Measurements from ENCODE around the gene PCGF5. TPM values are rescaled to one million over a fixed set of nuclear protein-coding genes. Genes with fewer than 3 reads are reported as not detected.

Gene PCGF5
- polyA plus RNA-seq, 1 experiment = 13.8 TPM

DNA sequence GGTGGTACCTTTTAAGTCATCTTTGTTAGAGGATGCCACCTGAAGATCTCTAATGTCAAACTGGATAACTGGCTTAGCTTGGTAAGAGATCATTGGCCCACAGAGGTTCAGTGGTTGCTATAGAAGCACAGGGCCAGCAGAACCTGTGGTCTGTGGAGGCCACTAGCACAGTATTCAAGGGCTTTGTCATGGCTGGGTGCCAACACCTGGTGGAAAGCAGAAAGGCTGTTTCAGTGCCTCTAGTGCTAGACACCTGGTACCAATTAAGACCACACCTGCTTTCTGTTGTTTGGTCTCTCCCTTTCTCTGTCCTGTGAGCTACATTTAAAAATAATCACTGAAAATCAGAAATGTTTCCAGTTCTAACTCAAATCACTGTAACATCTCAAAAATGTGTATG is 10.0 kb upstream of the PCGF5 start:
- CTCF ChIA-PET = no interaction called here
- Histone ChIP-seq H3K4me3 (ENCODE audit: low read depth, low read length) (no peak overlapping the region), H3K27me3 (ENCODE audit: control insufficient read depth, insufficient read depth, low read length) (no peaks in the 10 kb centered on the region), H3K9me3 (ENCODE audit: control insufficient read depth, insufficient read depth, low read length) (no peaks in the 10 kb centered on the region), H3K27ac (ENCODE audit: low read depth, low read length) (no peak overlapping the region)
- POLR2A ChIA-PET = interaction anchor here (0.6 kb wide), 1 partner anchor 28 kb away, joined by 5 read pairs; no protein-coding TSS in a partner anchor
- no peak for DNase-seq (ENCODE audit: low read depth, low spot score)
- TF ChIP-seq, protein P1, sequence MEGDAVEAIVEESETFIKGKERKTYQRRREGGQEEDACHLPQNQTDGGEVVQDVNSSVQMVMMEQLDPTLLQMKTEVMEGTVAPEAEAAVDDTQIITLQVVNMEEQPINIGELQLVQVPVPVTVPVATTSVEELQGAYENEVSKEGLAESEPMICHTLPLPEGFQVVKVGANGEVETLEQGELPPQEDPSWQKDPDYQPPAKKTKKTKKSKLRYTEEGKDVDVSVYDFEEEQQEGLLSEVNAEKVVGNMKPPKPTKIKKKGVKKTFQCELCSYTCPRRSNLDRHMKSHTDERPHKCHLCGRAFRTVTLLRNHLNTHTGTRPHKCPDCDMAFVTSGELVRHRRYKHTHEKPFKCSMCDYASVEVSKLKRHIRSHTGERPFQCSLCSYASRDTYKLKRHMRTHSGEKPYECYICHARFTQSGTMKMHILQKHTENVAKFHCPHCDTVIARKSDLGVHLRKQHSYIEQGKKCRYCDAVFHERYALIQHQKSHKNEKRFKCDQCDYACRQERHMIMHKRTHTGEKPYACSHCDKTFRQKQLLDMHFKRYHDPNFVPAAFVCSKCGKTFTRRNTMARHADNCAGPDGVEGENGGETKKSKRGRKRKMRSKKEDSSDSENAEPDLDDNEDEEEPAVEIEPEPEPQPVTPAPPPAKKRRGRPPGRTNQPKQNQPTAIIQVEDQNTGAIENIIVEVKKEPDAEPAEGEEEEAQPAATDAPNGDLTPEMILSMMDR (IDR thresholded peaks at IDR 0.05; ENCODE audit: low read depth, low read length) = no peak

DNA sequence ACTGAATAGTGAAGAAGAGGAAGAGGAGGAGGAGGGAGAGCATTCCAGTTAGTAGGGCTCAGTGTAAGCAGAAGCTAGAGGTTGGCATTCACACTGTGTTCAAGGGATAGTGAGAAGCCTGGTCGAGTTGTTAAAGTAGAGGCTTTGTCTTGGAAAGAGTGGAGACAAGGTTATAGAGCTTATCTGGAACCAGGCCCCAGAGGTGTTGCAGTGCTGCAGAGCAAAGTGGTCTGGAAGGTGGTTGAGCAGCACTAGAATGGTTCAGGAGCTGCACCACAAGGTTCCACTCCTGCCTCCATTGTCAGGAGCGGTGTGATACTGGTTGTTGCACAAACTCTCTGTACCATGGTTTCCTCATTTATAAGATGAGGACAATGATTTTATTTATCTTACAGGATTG is 8.8 kb upstream of the PCGF5 start:
- Histone ChIP-seq H3K4me3 (ENCODE audit: low read depth, low read length) (no peak overlapping the region), H3K27ac (ENCODE audit: low read depth, low read length) (no peak overlapping the region), H3K9me3 (ENCODE audit: control insufficient read depth, insufficient read depth, low read length) (no peaks in the 10 kb centered on the region), H3K27me3 (ENCODE audit: control insufficient read depth, insufficient read depth, low read length) (no peaks in the 10 kb centered on the region)
- TF ChIP-seq, protein P1 (IDR thresholded peaks at IDR 0.05; ENCODE audit: low read depth, low read length) = no peak
- no peak for DNase-seq (ENCODE audit: low read depth, low spot score)
- CTCF ChIA-PET = interaction anchor here (1.6 kb wide), 1 partner anchor 39 kb away, joined by 3 read pairs; no protein-coding TSS in a partner anchor
- POLR2A ChIA-PET = no interaction called here

DNA sequence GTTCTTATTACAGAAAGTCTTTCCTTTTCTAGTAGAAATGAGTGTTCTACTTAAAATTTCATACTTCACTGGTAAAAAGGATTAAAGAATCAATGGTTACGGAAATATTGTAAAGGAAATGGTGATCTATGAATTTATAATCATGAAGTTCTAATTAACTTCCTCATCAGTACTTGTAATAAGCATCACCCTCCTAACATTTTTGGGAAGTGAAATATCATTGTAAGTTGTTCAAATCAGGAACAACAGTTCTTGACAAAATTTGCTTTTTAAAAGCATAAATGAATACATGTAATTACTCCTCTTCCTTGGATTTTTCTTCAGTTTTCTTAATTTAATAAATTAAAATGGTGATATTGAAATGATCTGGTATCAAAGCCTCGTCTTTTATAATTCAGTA is 5.6 kb upstream of the PCGF5 start:
- POLR2A ChIA-PET = no interaction called here
- Histone ChIP-seq H3K27ac (ENCODE audit: low read depth, low read length) (no peak overlapping the region), H3K9me3 (ENCODE audit: control insufficient read depth, insufficient read depth, low read length) (no peaks in the 10 kb centered on the region), H3K27me3 (ENCODE audit: control insufficient read depth, insufficient read depth, low read length) (no peaks in the 10 kb centered on the region), H3K4me3 (ENCODE audit: low read depth, low read length) (no peak overlapping the region)
- TF ChIP-seq, protein P1 (IDR thresholded peaks at IDR 0.05; ENCODE audit: low read depth, low read length) = no peak
- DNase-seq (ENCODE audit: low read depth, low spot score) = no peak
- CTCF ChIA-PET = no interaction called here

DNA sequence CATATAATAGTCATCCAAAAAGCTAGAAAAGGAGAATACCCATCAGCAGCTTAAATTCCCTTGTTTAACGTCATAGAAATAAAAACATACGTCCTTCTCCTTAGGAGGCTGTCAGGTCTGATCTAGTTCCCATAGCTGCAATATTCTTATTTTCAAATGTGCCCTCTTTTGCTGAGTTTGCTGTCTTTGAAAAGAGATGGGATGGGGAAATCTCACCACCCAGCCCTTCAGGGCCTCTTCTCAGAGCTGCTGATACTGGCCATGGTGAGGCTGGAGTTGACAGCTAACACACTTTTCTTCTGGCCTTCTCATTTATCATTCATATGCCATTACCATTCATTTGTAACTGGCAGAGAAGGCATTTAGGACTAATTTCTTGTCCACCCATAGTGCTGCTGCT is 5.1 kb upstream of the PCGF5 start:
- no peak for DNase-seq (ENCODE audit: low read depth, low spot score)
- ChIA-PET CTCF (no interaction called here), POLR2A (no interaction called here)
- H3K27ac ChIP-seq (ENCODE audit: low read depth, low read length) = no peak overlapping the region
- H3K27me3 ChIP-seq (ENCODE audit: control insufficient read depth, insufficient read depth, low read length) = no peaks in the 10 kb centered on the region
- no peaks in the 10 kb centered on the region for H3K9me3 ChIP-seq (ENCODE audit: control insufficient read depth, insufficient read depth, low read length)
- no peak overlapping the region for H3K4me3 ChIP-seq (ENCODE audit: low read depth, low read length)
- TF ChIP-seq, protein P1 (IDR thresholded peaks at IDR 0.05; ENCODE audit: low read depth, low read length) = no peak

DNA sequence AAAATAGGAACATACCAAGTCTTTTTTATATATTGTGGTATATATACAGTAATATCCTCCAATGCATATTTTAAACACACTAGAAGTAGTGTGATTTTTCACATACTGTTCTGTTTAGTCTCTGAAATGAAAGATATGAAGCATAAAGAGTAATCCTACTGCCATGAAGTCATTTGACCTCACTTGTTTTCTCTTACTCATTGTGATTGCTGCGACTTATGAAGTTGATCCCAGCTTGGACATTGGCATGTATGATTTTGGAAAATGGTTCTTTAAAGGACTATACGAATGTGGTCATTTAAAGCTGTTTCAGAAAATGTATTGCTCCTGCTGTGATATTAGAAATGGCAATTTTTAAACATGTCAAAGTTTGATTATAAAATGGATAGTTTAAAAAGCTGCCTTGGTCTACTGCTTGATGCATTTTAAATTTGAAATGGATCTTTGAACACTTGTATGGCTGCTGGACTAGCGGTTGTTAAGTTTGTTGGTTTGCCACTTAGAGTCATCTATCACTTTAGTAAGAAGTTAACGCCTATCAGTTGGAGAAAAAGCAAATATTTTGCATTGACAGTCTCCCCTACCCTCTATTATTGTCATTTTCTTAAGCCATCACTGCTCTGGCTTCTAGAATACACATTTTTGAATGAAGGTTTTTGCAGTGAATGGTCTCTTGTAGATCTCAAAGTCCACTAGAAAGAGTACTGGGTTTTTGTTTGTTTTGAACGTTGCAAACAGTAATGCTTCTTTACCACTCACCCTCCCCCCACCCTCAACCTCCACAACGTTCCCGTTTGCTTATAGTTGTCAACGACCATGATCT is 881 bp upstream of the PCGF5 start:
- POLR2A ChIA-PET = no interaction called here

More for the DNA sequence above, 881 bp upstream of the PCGF5 start:
- H3K9me3 ChIP-seq (ENCODE audit: control insufficient read depth, insufficient read depth, low read length) = no peaks in the 10 kb centered on the region
- no peak for DNase-seq (ENCODE audit: low read depth, low spot score)
- TF ChIP-seq, protein P1 (IDR thresholded peaks at IDR 0.05; ENCODE audit: low read depth, low read length) = no peak
- no peaks in the 10 kb centered on the region for H3K27me3 ChIP-seq (ENCODE audit: control insufficient read depth, insufficient read depth, low read length)
- H3K4me3 ChIP-seq (ENCODE audit: low read depth, low read length) = peak overlapping the region; percentile 53; the same call in 1 of the 2 replicates
- CTCF ChIA-PET = interaction anchor here (1.9 kb wide), 1 partner anchor 32 kb away, joined by 5 read pairs; no protein-coding TSS in a partner anchor
- no peak overlapping the region for H3K27ac ChIP-seq (ENCODE audit: low read depth, low read length)
